ENCODE measurements around the gene IGFLR1. TPM values are rescaled to one million over a fixed set of nuclear protein-coding genes. Genes with fewer than 3 reads are reported as not detected.

IGFLR1 gene
- total RNA-seq, 3 donors from 2014 or later: 5.3 to 14.6 (median 8.2) TPM

- intact Hi-C loops (cut with DNase I, micrococcal nuclease): no loop called here
- H3K9me3 ChIP-seq: no peaks in the 10 kb centered on the region
- TF ChIP-seq, protein P1, sequence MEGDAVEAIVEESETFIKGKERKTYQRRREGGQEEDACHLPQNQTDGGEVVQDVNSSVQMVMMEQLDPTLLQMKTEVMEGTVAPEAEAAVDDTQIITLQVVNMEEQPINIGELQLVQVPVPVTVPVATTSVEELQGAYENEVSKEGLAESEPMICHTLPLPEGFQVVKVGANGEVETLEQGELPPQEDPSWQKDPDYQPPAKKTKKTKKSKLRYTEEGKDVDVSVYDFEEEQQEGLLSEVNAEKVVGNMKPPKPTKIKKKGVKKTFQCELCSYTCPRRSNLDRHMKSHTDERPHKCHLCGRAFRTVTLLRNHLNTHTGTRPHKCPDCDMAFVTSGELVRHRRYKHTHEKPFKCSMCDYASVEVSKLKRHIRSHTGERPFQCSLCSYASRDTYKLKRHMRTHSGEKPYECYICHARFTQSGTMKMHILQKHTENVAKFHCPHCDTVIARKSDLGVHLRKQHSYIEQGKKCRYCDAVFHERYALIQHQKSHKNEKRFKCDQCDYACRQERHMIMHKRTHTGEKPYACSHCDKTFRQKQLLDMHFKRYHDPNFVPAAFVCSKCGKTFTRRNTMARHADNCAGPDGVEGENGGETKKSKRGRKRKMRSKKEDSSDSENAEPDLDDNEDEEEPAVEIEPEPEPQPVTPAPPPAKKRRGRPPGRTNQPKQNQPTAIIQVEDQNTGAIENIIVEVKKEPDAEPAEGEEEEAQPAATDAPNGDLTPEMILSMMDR (IDR thresholded peaks at IDR 0.05): no peak
- no peaks in the 10 kb centered on the region for H3K4me1 ChIP-seq (ENCODE audit: low read depth)
- H3K4me3 ChIP-seq: no peak overlapping the region
- ATAC-seq (no peak), DNase-seq (peak in 1 of 3 donors; percentile 43)
- H3K36me3 ChIP-seq (ENCODE audit: low read depth): peaks cover 26% of the 10 kb centered on the region
Measured at GRCh38 chr19:35731353-35731752, 10.9 kb downstream of the IGFLR1 start.

GRCh38 chr19:35730326-35730725 lies 11.9 kb downstream of the IGFLR1 start:
- H3K36me3 ChIP-seq (ENCODE audit: low read depth): peaks cover 28% of the 10 kb centered on the region
- H3K4me1 ChIP-seq (ENCODE audit: low read depth): no peaks in the 10 kb centered on the region
- ATAC-seq: no peak
- H3K4me3 ChIP-seq: no peak overlapping the region
- no peaks in the 10 kb centered on the region for H3K9me3 ChIP-seq
- intact Hi-C loops (cut with DNase I, micrococcal nuclease): no loop called here
- TF ChIP-seq, protein P1 (IDR thresholded peaks at IDR 0.05): no peak
- no peak for DNase-seq

DNA sequence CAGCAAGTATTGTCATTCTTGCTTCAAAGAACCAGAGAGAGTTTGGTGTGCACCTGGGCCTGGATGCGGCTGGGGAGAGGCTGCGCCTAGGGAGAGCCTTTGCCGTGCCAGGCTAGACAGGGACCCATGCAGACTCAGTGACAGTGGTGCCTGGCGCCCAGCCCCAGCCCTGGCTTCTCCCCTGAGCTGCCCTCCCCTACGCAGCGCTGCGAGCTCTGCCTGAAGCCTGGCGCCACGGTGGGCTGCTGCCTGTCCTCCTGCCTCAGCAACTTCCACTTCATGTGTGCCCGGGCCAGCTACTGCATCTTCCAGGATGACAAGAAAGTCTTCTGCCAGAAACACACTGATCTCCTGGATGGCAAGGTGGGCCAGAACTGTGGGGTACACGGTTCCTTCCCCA lies 12.5 kb downstream of the IGFLR1 start:
- intact Hi-C loops (cut with DNase I, micrococcal nuclease): no loop called here
- Histone ChIP-seq H3K9me3 (no peaks in the 10 kb centered on the region), H3K36me3 (ENCODE audit: low read depth) (peaks cover 33% of the 10 kb centered on the region), H3K4me1 (ENCODE audit: low read depth) (no peaks in the 10 kb centered on the region), H3K4me3 (no peak overlapping the region)
- DNase-seq (no peak), ATAC-seq (no peak)
- TF ChIP-seq, protein P1 (IDR thresholded peaks at IDR 0.05): no peak

DNA sequence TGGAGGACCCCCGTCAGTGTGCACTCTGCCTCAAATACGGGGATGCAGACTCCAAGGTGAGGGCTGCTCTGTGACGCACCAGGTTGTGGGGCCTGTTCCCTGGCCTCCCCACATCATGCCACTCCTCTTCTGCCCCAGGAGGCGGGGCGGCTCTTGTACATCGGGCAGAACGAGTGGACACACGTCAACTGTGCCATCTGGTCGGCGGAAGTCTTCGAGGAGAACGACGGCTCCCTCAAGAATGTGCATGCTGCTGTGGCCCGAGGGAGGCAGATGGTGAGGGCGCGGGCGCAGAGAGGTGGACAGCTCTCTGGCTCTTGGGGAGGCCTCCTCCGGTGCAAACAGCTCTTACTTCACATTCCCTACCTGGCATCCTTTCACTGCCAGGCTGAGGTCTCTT lies 13.2 kb downstream of the IGFLR1 start:
- Histone ChIP-seq H3K36me3 (ENCODE audit: low read depth) (peaks cover 39% of the 10 kb centered on the region), H3K9me3 (no peaks in the 10 kb centered on the region), H3K4me1 (ENCODE audit: low read depth) (no peaks in the 10 kb centered on the region), H3K4me3 (no peak overlapping the region)
- ATAC-seq (no peak), DNase-seq (no peak)
- intact Hi-C loops (cut with DNase I, micrococcal nuclease): no loop called here
- TF ChIP-seq, protein P1 (IDR thresholded peaks at IDR 0.05): no peak

- intact Hi-C loops (cut with DNase I, micrococcal nuclease): no loop called here
- no peak overlapping the region for H3K4me3 ChIP-seq
- DNase-seq (no peak), ATAC-seq (no peak)
- peaks cover 45% of the 10 kb centered on the region for H3K36me3 ChIP-seq (ENCODE audit: low read depth)
- TF ChIP-seq, protein P1 (IDR thresholded peaks at IDR 0.05): no peak
- H3K9me3 ChIP-seq: no peaks in the 10 kb centered on the region
- no peaks in the 10 kb centered on the region for H3K4me1 ChIP-seq (ENCODE audit: low read depth)
Measured at GRCh38 chr19:35727956-35728706, 14.1 kb downstream of the IGFLR1 start.

All from mucosa of descending colon (tissue), 3 donors.